HT1080 (cell line): ENCODE measurements around the gene LDHD. TPM values are rescaled to one million over a fixed set of nuclear protein-coding genes. Genes with fewer than 3 reads are reported as not detected.

Experiments used
- DNase-seq: peaks from one replicate; pipeline ENCODE4 v3.0.0-alpha.2; 2015; ENCODE audit warnings: low read depth
- total RNA-seq: library from RNA; depleted of rRNA; stranded (reverse); fragments of >200 nt; shearing (Covaris generic); gene quantifications from 2 replicates; pipeline ENCODE4 v1.2.3, GENCODE V29; 2014; rRNA removed

LDHD gene
- total RNA-seq, 1 experiment from 2014 or later, result not detected

- DNase-seq, result no peak
Measured at GRCh38 chr16:75063549-75064088, 53.0 kb downstream of the LDHD start.

GRCh38 chr16:75062976-75063346 lies 53.6 kb downstream of the LDHD start:
- DNase-seq, result no peak

DNA sequence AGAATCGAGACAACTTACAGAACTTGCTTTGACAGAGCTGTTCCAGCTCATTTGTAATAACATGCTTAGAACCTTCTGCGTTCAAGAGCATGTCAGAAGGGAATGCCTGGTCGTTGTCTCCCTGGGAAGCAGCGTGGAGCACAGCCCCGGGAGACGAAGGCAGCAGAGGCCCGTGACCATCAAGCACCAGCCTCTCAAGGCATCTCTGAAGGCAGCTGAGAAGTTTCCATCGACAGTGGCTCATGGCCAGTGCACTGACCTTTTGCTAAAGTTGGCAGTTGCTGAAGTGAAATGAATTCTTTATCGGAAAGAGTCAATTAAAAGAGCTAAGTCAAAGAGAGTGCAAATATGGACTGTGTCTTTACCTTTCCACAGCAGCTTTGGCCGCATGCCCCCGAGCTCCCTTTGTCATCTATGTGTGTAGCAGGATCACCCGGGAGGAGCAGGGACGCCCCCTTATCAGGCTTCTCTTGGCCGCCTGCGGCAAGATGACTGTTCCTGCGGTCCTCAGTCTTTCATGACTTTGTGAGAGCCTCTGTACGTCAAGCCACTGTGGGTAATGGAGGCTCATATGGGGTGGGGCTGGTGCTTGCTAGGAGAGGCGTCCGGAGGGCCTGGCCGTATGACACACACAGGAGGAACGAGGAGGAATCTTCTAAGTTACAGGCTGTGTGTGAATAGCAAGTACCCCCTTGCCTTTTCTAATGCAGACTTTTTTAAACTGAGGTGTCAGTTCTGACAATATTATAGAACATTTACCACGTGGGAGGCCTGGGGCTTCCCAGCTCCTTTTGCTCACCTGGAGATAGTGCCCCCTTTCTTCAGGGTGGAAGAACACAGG lies 54.2 kb downstream of the LDHD start:
- DNase-seq, result no peak

Other genes starting within 250 kb of the LDHD start
- 13.7 and 22.1 TPM in 2 replicates for gene WDR59, start 131.7 kb downstream of the LDHD start, total RNA-seq
- 27.8 and 29.5 TPM in 2 replicates for gene ZNRF1, start 117.8 kb downstream of the LDHD start, total RNA-seq
- 9.5 and 13.5 TPM in 2 replicates for gene ZFP1, start 31.7 kb upstream of the LDHD start, total RNA-seq
- gene CTRB2, start 90.4 kb upstream of the LDHD start, total RNA-seq, result not detected in 2 replicates
- gene CTRB1, start 102.2 kb upstream of the LDHD start, total RNA-seq, result not detected in 2 replicates
- 81.0 and 92.8 TPM in 2 replicates for gene BCAR1, start 134.8 kb upstream of the LDHD start, total RNA-seq